ENCODE results near the gene UBE2M.

GRCh38 chr19:58547323-58548312, 10.8 kb downstream of the UBE2M start:
- no peak for TF ChIP-seq POLR2A (IDR thresholded peaks at IDR 0.05; ENCODE audit: low read length)
- no peak for TF ChIP-seq GATA1 (IDR thresholded peaks at IDR 0.05; ENCODE audit: low read depth, low read length)
